ENCODE measurements around the gene PPP2R5E.

Gene PPP2R5E

GRCh38 chr14:63470962-63471793 is 72.0 kb downstream of the PPP2R5E start:
- peak; percentile 80 for DNase-seq

- DNase-seq = no peak
Measured at GRCh38 chr14:63468294-63468693, 74.9 kb downstream of the PPP2R5E start.

DNA sequence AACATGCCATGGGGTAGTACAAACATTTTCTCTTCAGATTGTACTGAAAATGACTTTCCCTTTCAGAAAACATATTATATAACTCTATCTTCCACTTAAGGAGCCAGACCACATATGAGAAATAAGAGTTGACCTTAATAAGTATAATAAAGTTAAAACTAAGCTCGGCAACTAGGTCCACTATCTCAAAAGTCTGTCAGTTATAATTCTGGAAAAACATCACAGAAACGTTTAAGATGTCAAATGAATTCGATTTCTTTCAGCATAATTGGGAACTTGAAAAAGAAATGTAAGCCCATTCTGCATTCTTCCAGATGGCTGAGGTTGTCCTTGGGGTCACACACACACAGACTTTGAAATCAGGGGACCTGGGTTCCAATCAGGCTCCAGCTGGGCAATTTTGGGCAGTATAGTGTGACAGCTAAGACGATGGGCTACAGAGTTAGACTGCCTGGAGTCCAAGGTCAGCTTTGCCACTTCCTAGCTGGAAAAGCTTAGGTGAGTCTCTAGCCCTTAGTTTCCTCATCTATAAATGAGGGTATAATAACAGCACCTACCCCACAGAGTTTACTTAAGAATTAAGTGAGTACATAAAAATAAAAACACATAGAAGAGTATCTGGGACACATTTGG is 75.6 kb downstream of the PPP2R5E start:
- no peak for DNase-seq

GRCh38 chr14:63465347-63465746 is 77.8 kb downstream of the PPP2R5E start:
- no peak for DNase-seq

GRCh38 chr14:63460680-63461369 is 82.4 kb downstream of the PPP2R5E start:
- DNase-seq = no peak

DNA sequence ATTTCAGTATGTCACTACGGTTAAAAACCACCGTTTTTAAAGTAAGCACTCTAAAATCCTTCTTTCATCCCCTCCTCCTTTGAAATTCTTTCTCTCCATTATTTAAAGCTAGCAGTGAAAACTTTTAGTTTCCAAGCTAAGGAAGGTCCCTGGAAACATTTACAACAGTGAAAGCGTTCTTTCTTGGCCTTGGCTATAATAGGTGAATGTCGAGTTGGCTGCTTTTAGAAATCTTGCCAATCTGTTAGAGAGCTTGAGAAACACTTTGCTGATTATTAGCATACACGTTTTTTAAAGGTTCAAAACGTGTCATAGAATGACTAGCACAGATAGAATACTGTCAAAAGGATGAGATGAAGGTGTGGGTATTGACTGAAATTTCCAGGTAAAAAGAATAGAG is 83.4 kb downstream of the PPP2R5E start:
- DNase-seq = no peak

DNA sequence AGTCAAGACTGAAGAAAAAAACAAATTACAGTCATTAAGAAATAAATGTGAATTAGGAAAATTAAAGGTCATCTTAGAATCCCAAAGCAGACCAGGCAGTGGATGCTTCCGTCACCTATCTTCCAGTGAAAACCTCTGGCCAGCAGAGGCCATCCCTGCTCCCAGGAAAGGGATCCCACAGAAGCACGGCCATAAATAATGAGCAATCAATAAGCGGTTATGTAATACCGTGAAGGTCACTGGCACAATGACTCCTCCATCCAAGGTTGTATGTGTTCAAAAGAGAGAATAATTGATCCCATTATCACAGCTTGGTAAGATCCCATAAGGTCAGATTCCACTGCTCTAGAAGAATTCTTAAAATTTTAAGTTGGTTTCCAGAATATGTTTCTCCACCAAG is 85.7 kb downstream of the PPP2R5E start:
- DNase-seq = no peak

- peak; percentile 48 for DNase-seq
Measured at GRCh38 chr14:63454863-63455622, 88.1 kb downstream of the PPP2R5E start.

GRCh38 chr14:63454436-63454835 is 88.7 kb downstream of the PPP2R5E start:
- DNase-seq = no peak

DNA sequence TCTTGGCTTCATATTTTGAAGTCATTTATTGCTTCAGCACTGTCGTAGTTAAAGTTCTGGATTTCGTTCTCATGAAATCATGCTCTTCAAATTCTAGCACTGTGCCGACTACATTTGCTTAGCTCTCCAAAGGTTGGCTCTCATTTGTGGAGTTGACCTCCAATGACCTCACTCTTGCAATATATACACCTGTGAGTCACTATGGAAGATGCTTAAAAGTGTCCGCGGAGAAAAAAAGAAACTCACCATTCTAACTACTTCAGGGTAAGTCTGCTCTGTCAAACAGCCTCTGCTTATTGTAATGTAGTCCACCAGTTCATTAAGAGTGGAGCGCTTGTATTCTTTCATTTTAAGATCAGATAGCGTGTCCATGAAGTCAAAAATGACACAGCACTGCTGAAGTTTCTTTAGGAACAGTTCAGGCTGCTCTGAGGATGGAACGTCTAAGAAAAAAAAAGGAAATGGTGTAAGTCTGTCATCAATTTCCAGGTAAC is 89.7 kb downstream of the PPP2R5E start:
- no peak for DNase-seq

DNA sequence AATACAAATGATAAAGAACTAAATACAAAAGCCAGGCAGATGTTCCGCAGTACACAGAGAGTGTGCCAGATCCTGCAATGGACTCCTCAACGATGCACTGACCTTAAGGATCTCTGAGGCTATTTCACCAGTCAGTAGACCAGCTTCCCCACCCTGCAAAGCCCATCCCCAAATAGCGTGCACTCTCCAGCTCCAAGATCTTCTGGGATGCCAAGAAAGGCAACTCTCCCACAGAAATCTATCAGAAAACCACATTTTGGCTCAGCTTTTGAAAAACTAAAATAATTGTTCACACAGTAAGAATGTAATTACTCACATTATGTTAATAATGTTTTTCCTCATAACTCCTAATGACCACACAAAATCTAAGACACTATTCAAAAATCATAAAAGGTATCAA is 90.4 kb downstream of the PPP2R5E start:
- DNase-seq = no peak

GRCh38 chr14:63448841-63449240 is 94.3 kb downstream of the PPP2R5E start:
- DNase-seq = no peak

GRCh38 chr14:63444588-63444987 is 98.6 kb downstream of the PPP2R5E start:
- no peak for DNase-seq

- no peak for DNase-seq
Measured at GRCh38 chr14:63443988-63444387, 99.2 kb downstream of the PPP2R5E start.

- no peak for DNase-seq
Measured at GRCh38 chr14:63443361-63443760, 99.8 kb downstream of the PPP2R5E start.

DNA sequence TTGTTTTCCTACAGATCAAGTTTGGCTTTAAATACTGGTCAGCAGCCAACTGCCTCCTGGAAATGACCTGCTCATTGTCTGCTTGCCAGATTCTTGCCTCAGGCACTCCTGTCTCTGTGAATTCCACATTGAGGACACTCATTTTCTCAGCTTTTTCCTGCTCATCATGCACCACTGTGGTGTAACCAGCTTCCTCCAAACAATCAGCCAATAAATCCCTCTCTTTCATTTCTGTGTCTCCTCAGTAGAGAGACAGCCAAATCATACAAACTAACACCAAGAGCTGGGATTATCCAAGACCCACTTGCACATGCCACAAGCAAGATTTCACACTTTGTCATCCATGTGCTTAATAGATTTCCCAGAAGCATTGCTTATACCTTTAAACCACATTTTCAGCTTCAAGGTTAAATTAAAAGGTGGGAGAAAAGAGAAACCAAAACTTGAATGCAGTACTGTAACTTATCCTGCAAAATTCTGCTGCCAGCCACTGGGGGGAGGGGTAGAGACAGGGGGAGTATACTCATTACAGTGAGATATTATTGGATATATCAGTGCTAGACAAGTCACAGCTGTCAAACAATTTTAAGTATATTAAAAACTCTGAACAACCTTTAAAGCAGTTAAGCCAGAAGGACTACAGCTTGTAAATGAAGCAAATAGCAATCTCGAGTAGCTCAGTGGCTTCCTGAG is 105.0 kb downstream of the PPP2R5E start:
- peak; percentile 95 for DNase-seq

DNA sequence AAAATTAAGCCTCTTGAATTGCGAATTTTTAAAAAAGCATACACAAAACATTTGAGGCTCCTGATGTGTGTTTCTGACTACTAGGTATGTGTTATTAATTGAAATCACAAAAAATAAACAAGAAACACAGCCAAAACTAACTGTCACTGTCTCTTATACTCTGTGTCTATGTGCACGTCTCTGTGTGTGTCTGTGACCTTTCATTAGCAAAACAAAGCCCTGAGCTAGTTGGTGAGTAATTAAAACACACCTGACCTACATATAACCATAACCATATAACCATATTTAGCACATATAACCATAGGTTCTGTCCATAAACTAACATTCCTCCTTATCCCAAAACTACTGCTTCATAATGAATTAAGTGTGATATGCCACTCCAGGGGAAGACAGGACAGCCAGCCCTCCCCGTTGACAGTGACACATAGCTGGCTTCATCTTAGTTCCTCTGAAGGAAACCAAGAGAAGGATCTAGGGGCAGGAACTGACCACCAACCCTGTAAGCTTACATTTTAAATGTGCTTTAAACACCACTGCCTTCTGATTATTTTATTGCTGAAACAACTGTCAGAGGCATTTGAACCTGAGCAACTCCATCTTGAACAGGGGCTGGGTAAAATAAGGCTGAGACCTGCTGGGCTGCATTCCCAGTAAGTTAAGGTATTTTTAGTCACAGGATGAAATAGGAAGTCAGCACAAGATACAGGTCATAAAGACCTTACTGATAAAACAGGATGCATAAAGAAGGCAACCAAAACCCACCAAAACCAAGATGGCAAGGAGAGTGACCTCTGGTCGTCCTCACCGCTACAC is 106.7 kb downstream of the PPP2R5E start:
- no peak for DNase-seq

DNA sequence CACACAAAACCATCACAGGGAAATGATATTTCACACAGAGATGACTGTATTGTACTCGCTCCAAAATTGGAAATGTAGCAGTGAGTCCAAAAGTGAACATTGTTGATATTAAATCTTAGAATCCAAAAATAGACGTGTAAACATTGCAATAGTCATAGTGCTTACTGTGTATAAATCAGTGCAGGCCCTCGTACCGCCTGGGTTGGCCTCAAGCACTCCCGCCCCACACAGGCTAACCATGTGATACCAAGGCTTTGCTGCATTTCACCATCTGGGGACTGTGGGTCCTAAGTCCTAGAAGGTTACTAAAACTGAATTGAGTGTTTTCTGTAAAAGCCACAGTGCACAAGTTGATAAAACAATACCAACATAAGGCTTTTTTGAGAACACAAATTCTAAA is 107.3 kb downstream of the PPP2R5E start:
- DNase-seq = no peak

DNA sequence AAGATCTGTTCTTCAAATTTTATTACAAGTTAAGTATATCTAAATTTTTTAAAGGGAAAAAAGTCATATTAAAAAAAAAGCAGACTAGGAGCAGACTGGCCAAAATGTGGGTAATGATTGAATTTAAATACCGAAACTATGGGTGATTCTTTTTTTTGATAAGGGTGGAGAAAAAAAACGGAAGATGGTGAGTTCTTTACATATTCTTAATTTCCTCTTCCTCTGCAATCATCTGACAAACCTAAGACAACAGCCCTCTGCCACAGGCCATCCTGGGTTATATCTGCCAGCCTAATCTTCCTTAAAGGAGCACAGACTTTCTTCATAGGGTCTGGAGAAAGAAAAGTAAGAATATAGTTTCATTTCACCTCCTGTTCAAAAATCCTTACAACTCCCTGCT is 108.0 kb downstream of the PPP2R5E start:
- no peak for DNase-seq

GRCh38 chr14:63432888-63433552 is 110.2 kb downstream of the PPP2R5E start:
- DNase-seq = no peak

GRCh38 chr14:63432228-63432627 is 110.9 kb downstream of the PPP2R5E start:
- no peak for DNase-seq

All from EL (cell line).